RWPE2 (cell line): Measurements from ENCODE around the gene NANOG.
"Not testable (repeated sequence)": the region's sequence is repeated elsewhere in the genome, so short reads cannot be mapped to it uniquely, and the experiment has no call there.

Source experiments
- ATAC-seq: fragments of 200-7000 bp; cut with Tn5 transposase; 3 replicates; pipeline ENCODE4 v1.9.1; 2021; ENCODE audit warnings: low read depth
- DNase-seq: peaks from one replicate; pipeline ENCODE4 v3.0.0-alpha.2; 2020; ENCODE audit warnings: low spot score
- H3K27ac ChIP-seq: fragments of 450-650 bp; 2 replicates; pipeline ENCODE4 v1.5.1; 2017; ENCODE audit warnings: mild to moderate bottlenecking; ENCODE audit not compliant: poor library complexity, severe bottlenecking
- H3K27me3 ChIP-seq: fragments of 250-450 bp; sonication (Bioruptor Pico); 2 replicates; pipeline ENCODE4 v1.5.1; 2021; ENCODE audit warnings: mild to moderate bottlenecking, moderate library complexity; ENCODE audit not compliant: insufficient read depth, poor library complexity, severe bottlenecking
- H3K36me3 ChIP-seq: fragments of 250-450 bp; sonication (Bioruptor Pico); 2 replicates; pipeline ENCODE4 v1.5.1; 2020; ENCODE audit warnings: low read depth, mild to moderate bottlenecking, moderate library complexity
- H3K4me1 ChIP-seq: fragments of 250-450 bp; sonication (Bioruptor Pico); 2 replicates; pipeline ENCODE4 v1.5.1; 2021; ENCODE audit warnings: mild to moderate bottlenecking, moderate library complexity; ENCODE audit not compliant: insufficient read depth, poor library complexity, severe bottlenecking
- H3K4me3 ChIP-seq: fragments of 250-450 bp; sonication (Bioruptor Pico); 2 replicates; pipeline ENCODE4 v1.5.1; 2021; ENCODE audit warnings: mild to moderate bottlenecking, moderate library complexity; ENCODE audit not compliant: severe bottlenecking
- H3K9me3 ChIP-seq: fragments of 250-450 bp; sonication (Bioruptor Pico); 2 replicates; pipeline ENCODE4 v1.5.1; 2021; ENCODE audit warnings: mild to moderate bottlenecking, moderate library complexity; ENCODE audit not compliant: severe bottlenecking
- TF ChIP-seq, protein P1 (sequence below): fragments of 450-650 bp; IDR thresholded peaks from one replicate; pipeline ENCODE4 v1.5.1; 2017; ENCODE audit warnings: mild to moderate bottlenecking, moderate library complexity; ENCODE audit not compliant: poor library complexity, severe bottlenecking

NANOG gene

DNA sequence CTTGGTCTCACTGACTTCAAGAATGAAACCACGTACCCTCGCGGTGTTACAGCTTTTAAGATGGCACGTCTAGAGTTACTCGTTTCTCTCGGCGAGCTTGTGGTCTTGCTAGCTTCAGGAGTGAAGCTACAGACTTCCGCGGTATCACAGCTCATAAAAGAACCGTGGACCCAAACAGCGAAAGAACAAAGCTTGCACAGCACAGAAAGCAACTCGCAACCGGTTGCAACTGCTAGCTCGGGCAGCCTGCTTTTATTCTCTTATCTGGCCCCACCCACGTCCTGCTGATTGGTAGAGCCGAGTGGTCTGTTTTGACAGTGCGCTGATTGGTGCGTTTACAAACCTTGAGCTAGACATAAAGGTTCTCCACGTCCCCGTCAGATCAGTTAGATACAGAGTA lies 37.8 kb upstream of the NANOG start:
- H3K4me3 ChIP-seq, result no peak overlapping the region
- H3K27me3 ChIP-seq, result no peaks in the 10 kb centered on the region
- no peaks in the 10 kb centered on the region for H3K4me1 ChIP-seq
- DNase-seq (no peak), ATAC-seq (no peak)
- no peaks in the 10 kb centered on the region for H3K9me3 ChIP-seq
- no peak overlapping the region for H3K27ac ChIP-seq
- no peaks in the 10 kb centered on the region for H3K36me3 ChIP-seq
- TF ChIP-seq, protein P1, sequence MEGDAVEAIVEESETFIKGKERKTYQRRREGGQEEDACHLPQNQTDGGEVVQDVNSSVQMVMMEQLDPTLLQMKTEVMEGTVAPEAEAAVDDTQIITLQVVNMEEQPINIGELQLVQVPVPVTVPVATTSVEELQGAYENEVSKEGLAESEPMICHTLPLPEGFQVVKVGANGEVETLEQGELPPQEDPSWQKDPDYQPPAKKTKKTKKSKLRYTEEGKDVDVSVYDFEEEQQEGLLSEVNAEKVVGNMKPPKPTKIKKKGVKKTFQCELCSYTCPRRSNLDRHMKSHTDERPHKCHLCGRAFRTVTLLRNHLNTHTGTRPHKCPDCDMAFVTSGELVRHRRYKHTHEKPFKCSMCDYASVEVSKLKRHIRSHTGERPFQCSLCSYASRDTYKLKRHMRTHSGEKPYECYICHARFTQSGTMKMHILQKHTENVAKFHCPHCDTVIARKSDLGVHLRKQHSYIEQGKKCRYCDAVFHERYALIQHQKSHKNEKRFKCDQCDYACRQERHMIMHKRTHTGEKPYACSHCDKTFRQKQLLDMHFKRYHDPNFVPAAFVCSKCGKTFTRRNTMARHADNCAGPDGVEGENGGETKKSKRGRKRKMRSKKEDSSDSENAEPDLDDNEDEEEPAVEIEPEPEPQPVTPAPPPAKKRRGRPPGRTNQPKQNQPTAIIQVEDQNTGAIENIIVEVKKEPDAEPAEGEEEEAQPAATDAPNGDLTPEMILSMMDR, result no peak

DNA sequence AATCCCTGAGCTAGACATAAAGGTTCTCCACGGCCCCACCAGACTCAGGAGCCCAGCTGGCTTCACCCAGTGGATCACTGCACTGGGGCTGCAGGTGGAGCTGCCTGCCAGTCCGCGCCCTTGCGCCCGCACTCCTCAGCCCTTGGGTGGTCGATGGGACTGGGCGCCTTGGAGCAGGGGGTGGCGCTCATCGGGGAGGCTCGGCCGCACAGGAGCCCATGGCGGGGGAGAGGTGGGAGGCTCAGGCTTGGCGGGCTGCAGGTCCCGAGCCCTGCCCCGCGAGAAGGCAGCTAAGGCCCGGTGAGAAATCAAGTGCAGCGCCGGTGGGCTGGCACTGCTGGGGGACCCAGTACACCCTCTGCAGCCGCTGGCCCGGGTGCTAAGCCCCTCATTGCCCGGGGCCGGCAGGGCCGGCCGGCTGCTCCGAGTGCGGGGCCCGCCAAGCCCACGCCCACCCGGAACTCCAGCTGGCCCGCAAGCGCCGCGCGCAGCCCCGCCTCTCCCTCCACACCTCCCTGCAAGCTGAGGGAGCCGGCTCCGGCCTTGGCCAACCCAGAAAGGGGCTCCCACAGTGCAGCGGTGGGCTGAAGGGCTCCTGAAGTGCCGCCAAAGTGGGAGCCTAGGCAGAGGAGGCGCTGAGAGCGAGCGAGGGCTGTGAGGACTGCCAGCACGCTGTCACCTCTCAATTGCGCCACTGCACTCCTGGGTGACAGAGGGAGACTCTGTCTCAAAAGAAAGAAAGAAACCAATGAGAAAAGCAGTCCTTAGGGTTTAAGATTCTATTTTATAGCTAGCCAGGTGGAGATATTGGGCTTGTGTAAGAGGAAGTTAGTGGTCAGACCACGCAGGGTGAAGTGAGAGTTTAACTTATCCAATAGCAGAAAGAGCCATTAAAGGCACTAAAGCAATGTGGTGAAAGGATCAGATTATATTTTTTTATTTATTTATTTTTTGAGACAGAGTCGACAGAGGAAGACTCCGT lies 37.0 kb upstream of the NANOG start:
- DNase-seq, ATAC-seq, H3K4me1 ChIP-seq, H3K27ac ChIP-seq, H3K4me3 ChIP-seq, H3K36me3 ChIP-seq, H3K9me3 ChIP-seq, H3K27me3 ChIP-seq: not testable (repeated sequence)

DNA sequence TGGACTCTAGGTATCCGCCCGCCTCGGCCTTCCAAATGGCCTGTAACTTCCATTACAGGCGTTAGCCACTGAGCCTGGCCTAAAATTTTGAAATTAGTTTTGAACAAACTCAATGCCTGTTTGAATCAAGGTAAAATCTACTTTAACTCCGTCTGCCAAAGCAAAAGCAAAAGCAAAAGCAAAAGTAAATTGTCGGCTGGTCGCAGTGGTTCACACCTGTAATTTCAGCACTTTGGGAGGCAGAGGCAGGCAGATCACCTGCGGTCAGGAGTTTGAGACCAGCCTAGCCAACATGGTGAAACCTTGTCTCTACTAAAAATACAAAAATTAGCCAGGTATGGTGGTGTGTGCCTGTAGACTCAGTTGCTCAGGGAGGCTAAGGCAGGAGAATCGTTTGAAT lies 33.5 kb upstream of the NANOG start:
- not testable (repeated sequence) for H3K4me1 ChIP-seq, H3K27ac ChIP-seq, H3K36me3 ChIP-seq, H3K27me3 ChIP-seq, DNase-seq, H3K4me3 ChIP-seq, ATAC-seq, H3K9me3 ChIP-seq

DNA sequence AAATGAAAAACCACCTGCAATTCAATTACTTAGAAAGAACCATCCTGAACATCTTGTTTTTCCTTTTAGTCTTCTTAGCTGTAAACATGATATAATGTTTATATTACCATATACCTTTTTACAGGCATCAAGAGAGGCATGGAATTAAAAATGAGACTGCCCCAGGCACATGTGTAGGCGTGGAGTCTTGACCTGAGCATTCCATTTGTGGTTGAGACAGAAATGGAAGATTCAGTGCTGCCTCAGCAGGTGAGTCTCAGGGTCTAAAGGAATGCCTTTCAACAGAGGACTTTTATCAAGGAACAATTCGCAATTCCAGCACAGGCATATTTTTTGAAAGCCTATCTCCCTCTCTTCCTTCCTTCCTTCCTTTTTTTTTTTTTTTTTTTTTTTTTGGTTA lies 32.2 kb upstream of the NANOG start:
- Histone ChIP-seq H3K27me3 (no peaks in the 10 kb centered on the region), H3K36me3 (no peaks in the 10 kb centered on the region), H3K27ac (no peak overlapping the region), H3K9me3 (no peaks in the 10 kb centered on the region), H3K4me1 (no peaks in the 10 kb centered on the region), H3K4me3 (no peak overlapping the region)
- DNase-seq (no peak), ATAC-seq (no peak)
- TF ChIP-seq, protein P1, result no peak

DNA sequence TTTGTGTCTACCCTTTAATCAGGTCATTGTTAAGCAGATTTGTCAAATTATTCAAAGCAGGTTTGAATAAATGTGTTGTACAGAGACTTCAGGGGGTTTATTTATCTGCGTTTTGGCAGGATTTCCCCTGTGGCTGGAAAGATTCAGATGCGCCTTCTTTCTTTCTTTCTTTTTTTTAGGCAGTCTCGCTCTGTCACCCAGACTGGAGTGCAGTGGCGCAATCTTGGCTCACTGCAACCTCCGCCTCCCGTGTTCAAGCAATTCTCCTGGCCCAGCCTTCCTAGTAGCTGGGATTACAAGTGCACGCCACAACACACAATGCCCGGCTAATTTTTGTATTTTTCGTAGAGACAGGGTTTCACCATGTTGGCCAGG lies 30.4 kb upstream of the NANOG start:
- DNase-seq (no peak), ATAC-seq (no peak)
- Histone ChIP-seq H3K27ac (no peak overlapping the region), H3K27me3 (no peaks in the 10 kb centered on the region), H3K4me1 (no peaks in the 10 kb centered on the region), H3K4me3 (no peak overlapping the region), H3K36me3 (no peaks in the 10 kb centered on the region), H3K9me3 (no peaks in the 10 kb centered on the region)
- TF ChIP-seq, protein P1, result no peak

DNA sequence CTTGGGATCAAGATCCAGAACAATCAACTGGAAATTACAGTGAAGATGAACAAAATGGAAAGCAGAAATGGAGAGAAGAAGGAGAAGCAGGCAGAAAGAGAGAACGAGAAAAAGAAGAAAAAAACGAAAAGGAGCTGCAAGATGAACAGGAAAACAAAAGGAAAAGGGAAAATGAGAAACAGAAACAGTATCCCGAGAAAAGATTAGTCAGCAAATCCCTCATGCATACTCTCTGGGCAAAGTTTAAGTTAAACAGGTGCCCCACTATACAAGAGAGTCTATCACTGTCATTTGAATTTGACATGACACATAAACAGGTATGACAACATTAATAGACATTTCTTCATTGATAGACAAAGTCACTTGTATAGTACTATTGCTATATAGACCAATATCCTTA lies 19.2 kb upstream of the NANOG start:
- no peak overlapping the region for H3K27ac ChIP-seq
- TF ChIP-seq, protein P1, result no peak
- no peak overlapping the region for H3K4me3 ChIP-seq
- ATAC-seq (no peak), DNase-seq (no peak)
- H3K36me3 ChIP-seq, result no peaks in the 10 kb centered on the region
- no peaks in the 10 kb centered on the region for H3K4me1 ChIP-seq
- no peaks in the 10 kb centered on the region for H3K27me3 ChIP-seq
- no peaks in the 10 kb centered on the region for H3K9me3 ChIP-seq
